GM12878 (cell line): ENCODE results near the gene EYS. TPM values are rescaled to one million over a fixed set of nuclear protein-coding genes. Genes with fewer than 3 reads are reported as not detected.

Source experiments
- ATAC-seq: fragments of 200-7000 bp; cut with Tn5 transposase; 3 replicates; pipeline ENCODE4 v1.9.1; 2020; ENCODE audit warnings: mild to moderate bottlenecking, moderate library complexity
- BruUV-seq: library from RNA; stranded (reverse); fragments of 400-500 nt; replicated peaks from 2 replicates; lab custom pipeline; 2021; lab: Mats Ljungman, UMichigan
- CTCF ChIA-PET: fragments of 300-600 bp; sonication (Branson Sonifier 250); formaldehyde crosslinking; extraction: SDS; loops from one replicate; lab custom pipeline; 2021; ENCODE audit warnings: inconsistent platforms; lab: Yijun Ruan, JAX
- POLR2A ChIA-PET: fragments of 350-600 bp; formaldehyde crosslinking; extraction: SDS; loops from one replicate; lab custom pipeline; 2021; ENCODE audit warnings: inconsistent platforms; lab: Charles Lee
- RAD21 ChIA-PET: fragments of 300-600 bp; sonication (Branson Sonifier 250); formaldehyde crosslinking; loops from one replicate; lab custom pipeline; 2023; ENCODE audit warnings: antibody characterized with exemption; ENCODE audit not compliant: unreplicated experiment; lab: Charles Lee
- SMC1A ChIA-PET: fragments of 300-600 bp; sonication (Branson Sonifier 250); formaldehyde crosslinking; loops from one replicate; lab custom pipeline; 2023; ENCODE audit not compliant: unreplicated experiment, uncharacterized antibody; lab: Charles Lee
- DNase-seq: peaks from one replicate; pipeline ENCODE4 v3.0.0-alpha.2; 2011; ENCODE audit warnings: low read depth, low spot score
- FAIRE-seq: peaks from 3 replicates; lab custom pipeline; 2011; peaks lifted over from hg19 to GRCh38; lab: Jason Lieb, UNC
- H2AFZ ChIP-seq: 2 replicates; pipeline ENCODE4 v1.6.0; 2011; ENCODE audit warnings: low read depth, low read length, control low read depth; ENCODE audit not compliant: control insufficient read depth
- H3K27ac ChIP-seq: 2 replicates; pipeline ENCODE4 v1.5.1; 2011; ENCODE audit warnings: control low read depth; ENCODE audit not compliant: control insufficient read depth, insufficient read depth
- H3K27me3 ChIP-seq, 2 experiments: replicated peaks in 1 of 2; 2 replicates each; pipeline versions ENCODE4 v1.6.0 to v1.6.1; 2011; ENCODE audit warnings: low read length in 1 of 2; ENCODE audit not compliant: control insufficient read depth in 2 of 2, insufficient read depth in 2 of 2
- H3K36me3 ChIP-seq, 2 experiments: 2 replicates each; pipeline ENCODE4 v1.5.1; 2011; ENCODE audit warnings: low read length in 1 of 2; ENCODE audit not compliant: control insufficient read depth in 2 of 2, insufficient read depth in 2 of 2
- H3K4me1 ChIP-seq: 2 replicates; pipeline ENCODE4 v1.6.1; 2011; ENCODE audit warnings: mild to moderate bottlenecking, low read length, moderate library complexity, mixed read lengths; ENCODE audit not compliant: control insufficient read depth, insufficient read depth
- H3K4me2 ChIP-seq: 2 replicates; pipeline ENCODE4 v1.6.0; 2011; ENCODE audit warnings: control low read depth; ENCODE audit not compliant: control insufficient read depth, insufficient read depth
- H3K4me3 ChIP-seq: fragments of 200-600 bp; sonication (generic); 2 replicates; pipeline ENCODE4 v1.5.1; 2016
- H3K79me2 ChIP-seq: 2 replicates; pipeline ENCODE4 v1.6.0; 2011; ENCODE audit warnings: low read length; ENCODE audit not compliant: control insufficient read depth, insufficient read depth
- H3K9ac ChIP-seq: 2 replicates; pipeline ENCODE4 v1.8.0; 2011; ENCODE audit warnings: low read length, control low read depth, mixed read lengths; ENCODE audit not compliant: control insufficient read depth, insufficient read depth
- H3K9me3 ChIP-seq: replicated peaks from 3 replicates; pipeline ENCODE4 v1.5.1; 2011; ENCODE audit warnings: mild to moderate bottlenecking, low read length; ENCODE audit not compliant: control insufficient read depth, insufficient read depth
- H4K20me1 ChIP-seq: 2 replicates; pipeline ENCODE4 v1.6.0; 2011; ENCODE audit not compliant: control insufficient read depth, insufficient read depth
- MEF2B ChIP-seq: fragments of 450-650 bp; IDR thresholded peaks from 2 replicates; pipeline ENCODE4 v1.6.1; 2018; ENCODE audit warnings: mild to moderate bottlenecking, moderate library complexity; ENCODE audit not compliant: partially characterized antibody, poor library complexity, severe bottlenecking
- MTA3 ChIP-seq: IDR thresholded peaks from 2 replicates; pipeline ENCODE4 v1.6.1; 2012; ENCODE audit warnings: low read length, inconsistent platforms, borderline replicate concordance
- PAX8 ChIP-seq: fragments of 450-650 bp; IDR thresholded peaks from 2 replicates; pipeline ENCODE4 v1.6.1; 2017; ENCODE audit warnings: mild to moderate bottlenecking, moderate library complexity
- WGBS: methylation state at CpG from one replicate; pipeline ENCODE4 v1.1.6; 2016; ENCODE audit warnings: low lambda C conversion rate; ENCODE audit not compliant: insufficient replicate concordance, insufficient coverage; ENCODE audit errors: missing lambda C conversion rate; 5-methylcytosine and 5-hydroxymethylcytosine counted together
- in situ Hi-C: fragments of 300-500 bp; cut with MboI; formaldehyde crosslinking; loops from 9 replicates; pipeline ENCODE4 v1.14.3; 2018; ENCODE audit warnings: mixed read lengths
- intact Hi-C: fragments of 100-400 bp; cut with micrococcal nuclease; formaldehyde crosslinking; loops from one replicate; pipeline ENCODE4 v1.14.2; 2022; ENCODE audit not compliant: unreplicated experiment
- polyA plus RNA-seq, 11 experiments: library from polyadenylated mRNA; depleted of rRNA in 4 of 11; unstranded in 6 of 11; stranded (reverse) in 5 of 11; fragments of >200 nt; fragmentation: Nextera tagmentation in 4 of 11; fragmentation: Illumina TruSeq in 1 of 11; extraction: Ambion mirVana in 4 of 11; extraction: Trizol in 1 of 11; gene quantifications; 1 replicate in 1 of 11; 2 replicates in 10 of 11; pipeline versions ENCODE4 v1.2.1 to v1.2.3, GENCODE V29; 2011 to 2016; ENCODE audit warnings: inconsistent platforms in 2 of 11, missing spikeins in 2 of 11, low read depth in 1 of 11
- total RNA-seq, 4 experiments: library from RNA; depleted of rRNA in 3 of 4; stranded (reverse); fragments of >200 nt in 3 of 4; fragmentation: Illumina TruSeq in 1 of 4; extraction: Trizol in 1 of 4; gene quantifications; 2 replicates each; pipeline versions ENCODE4 v1.2.1 to v1.2.3, GENCODE V29; 2013 to 2021
- TF ChIP-seq, protein P1 (sequence below): fragments of 450-650 bp; conservative IDR thresholded peaks from 2 replicates; pipeline ENCODE4 v1.6.1; 2017; ENCODE audit warnings: mild to moderate bottlenecking, moderate library complexity
- TF ChIP-seq, protein P2 (sequence below): fragments of 450-650 bp; IDR thresholded peaks from 2 replicates; pipeline ENCODE4 v1.6.1; 2017; ENCODE audit warnings: antibody characterized with exemption, mild to moderate bottlenecking, moderate library complexity

The EYS gene
- total and polyA plus RNA-seq, 10 of the 15 experiments (the other 5 are each of a cell fraction or from before 2014, with no cell fraction given) = under 0.01 to 0.14 (median 0.02) TPM; not detected in 1

DNA sequence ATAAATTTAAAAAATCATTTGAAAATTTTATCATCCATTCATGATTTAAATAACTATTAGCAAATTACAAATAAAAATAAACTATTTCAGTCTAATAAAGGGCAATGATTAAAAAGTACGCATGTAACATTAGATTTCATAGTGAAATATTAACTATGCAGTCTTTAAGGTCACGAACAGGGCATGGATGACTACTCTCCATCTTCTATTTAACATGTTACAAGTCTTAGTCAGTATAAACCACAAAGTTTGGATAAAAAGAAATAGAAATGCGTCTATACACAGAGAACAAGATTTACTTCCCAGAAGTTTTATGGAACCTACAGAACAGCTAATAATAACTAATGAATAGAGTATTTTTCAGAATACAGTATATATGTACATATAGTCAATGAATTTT, 1016.0 kb downstream of the EYS start:
- TF ChIP-seq, protein P1, sequence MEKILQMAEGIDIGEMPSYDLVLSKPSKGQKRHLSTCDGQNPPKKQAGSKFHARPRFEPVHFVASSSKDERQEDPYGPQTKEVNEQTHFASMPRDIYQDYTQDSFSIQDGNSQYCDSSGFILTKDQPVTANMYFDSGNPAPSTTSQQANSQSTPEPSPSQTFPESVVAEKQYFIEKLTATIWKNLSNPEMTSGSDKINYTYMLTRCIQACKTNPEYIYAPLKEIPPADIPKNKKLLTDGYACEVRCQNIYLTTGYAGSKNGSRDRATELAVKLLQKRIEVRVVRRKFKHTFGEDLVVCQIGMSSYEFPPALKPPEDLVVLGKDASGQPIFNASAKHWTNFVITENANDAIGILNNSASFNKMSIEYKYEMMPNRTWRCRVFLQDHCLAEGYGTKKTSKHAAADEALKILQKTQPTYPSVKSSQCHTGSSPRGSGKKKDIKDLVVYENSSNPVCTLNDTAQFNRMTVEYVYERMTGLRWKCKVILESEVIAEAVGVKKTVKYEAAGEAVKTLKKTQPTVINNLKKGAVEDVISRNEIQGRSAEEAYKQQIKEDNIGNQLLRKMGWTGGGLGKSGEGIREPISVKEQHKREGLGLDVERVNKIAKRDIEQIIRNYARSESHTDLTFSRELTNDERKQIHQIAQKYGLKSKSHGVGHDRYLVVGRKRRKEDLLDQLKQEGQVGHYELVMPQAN = no peak
- TF ChIP-seq MEF2B (no peak), MTA3 (no peak), PAX8 (no peak)
- TF ChIP-seq, protein P2, sequence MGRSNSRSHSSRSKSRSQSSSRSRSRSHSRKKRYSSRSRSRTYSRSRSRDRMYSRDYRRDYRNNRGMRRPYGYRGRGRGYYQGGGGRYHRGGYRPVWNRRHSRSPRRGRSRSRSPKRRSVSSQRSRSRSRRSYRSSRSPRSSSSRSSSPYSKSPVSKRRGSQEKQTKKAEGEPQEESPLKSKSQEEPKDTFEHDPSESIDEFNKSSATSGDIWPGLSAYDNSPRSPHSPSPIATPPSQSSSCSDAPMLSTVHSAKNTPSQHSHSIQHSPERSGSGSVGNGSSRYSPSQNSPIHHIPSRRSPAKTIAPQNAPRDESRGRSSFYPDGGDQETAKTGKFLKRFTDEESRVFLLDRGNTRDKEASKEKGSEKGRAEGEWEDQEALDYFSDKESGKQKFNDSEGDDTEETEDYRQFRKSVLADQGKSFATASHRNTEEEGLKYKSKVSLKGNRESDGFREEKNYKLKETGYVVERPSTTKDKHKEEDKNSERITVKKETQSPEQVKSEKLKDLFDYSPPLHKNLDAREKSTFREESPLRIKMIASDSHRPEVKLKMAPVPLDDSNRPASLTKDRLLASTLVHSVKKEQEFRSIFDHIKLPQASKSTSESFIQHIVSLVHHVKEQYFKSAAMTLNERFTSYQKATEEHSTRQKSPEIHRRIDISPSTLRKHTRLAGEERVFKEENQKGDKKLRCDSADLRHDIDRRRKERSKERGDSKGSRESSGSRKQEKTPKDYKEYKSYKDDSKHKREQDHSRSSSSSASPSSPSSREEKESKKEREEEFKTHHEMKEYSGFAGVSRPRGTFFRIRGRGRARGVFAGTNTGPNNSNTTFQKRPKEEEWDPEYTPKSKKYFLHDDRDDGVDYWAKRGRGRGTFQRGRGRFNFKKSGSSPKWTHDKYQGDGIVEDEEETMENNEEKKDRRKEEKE = no peak
- Histone ChIP-seq H3K27ac (no peak overlapping the region), H4K20me1 (no peaks in the 10 kb centered on the region), H3K9me3 (no peaks in the 10 kb centered on the region; the same call in 2 of the 3 replicates), H3K4me2 (no peak overlapping the region), H3K36me3 (no peaks in the 10 kb centered on the region), H2AFZ (no peak overlapping the region), H3K4me3 (no peak overlapping the region), H3K9ac (no peak overlapping the region), H3K27me3 (no peaks in the 10 kb centered on the region), H3K4me1 (no peaks in the 10 kb centered on the region), H3K79me2 (no peaks in the 10 kb centered on the region)
- BruUV-seq = no TSS peak
- intact Hi-C loops (no loop called here), in situ Hi-C loops (no loop called here)
- POLR2A ChIA-PET = no interaction called here
- no peak for FAIRE-seq
- RAD21 ChIA-PET = no interaction called here
- no peak for DNase-seq
- 38% methylated on average over 3 of the region's 3 CpGs for WGBS
- no peak for ATAC-seq
- CTCF ChIA-PET = no interaction called here
- SMC1A ChIA-PET = no interaction called here
